Naive B cell (primary cell): ENCODE data around the gene ASPDH. TPM values are rescaled to one million over a fixed set of nuclear protein-coding genes. Genes with fewer than 3 reads are reported as not detected.
A peak's percentile ranks its signal among the peaks of the same experiment; 100 is the strongest.

ENCODE experiments used
- ATAC-seq, 2 donors: fragments of 150-1000 bp; cut with Tn5 transposase; 2 replicates each; pipeline ENCODE4 v1.10.0; 2021; ENCODE audit warnings: low read depth in 2 of 2, mild to moderate bottlenecking in 2 of 2, moderate library complexity in 2 of 2
- DNase-seq: peaks from one replicate; pipeline ENCODE4 v3.0.0; 2022
- H3K27ac Mint-ChIP-seq, 6 donors: one replicate each; pipeline ENCODE4 v1.8.0; 2020 to 2022; ENCODE audit warnings: mild to moderate bottlenecking in 6 of 6, mixed read lengths in 6 of 6, moderate library complexity in 5 of 6, inconsistent platforms in 2 of 6
- H3K27me3 Mint-ChIP-seq, 3 donors: one replicate each; pipeline ENCODE4 v1.8.0; 2021 to 2022; ENCODE audit warnings: mixed read lengths in 3 of 3, mild to moderate bottlenecking in 1 of 3
- H3K36me3 Mint-ChIP-seq, 2 donors: one replicate each; pipeline ENCODE4 v1.8.0; 2020 to 2022; ENCODE audit warnings: mixed read lengths in 2 of 2, inconsistent platforms in 1 of 2, mild to moderate bottlenecking in 1 of 2
- H3K4me1 Mint-ChIP-seq, 3 donors: one replicate each; pipeline ENCODE4 v1.8.0; 2020 to 2022; ENCODE audit warnings: mixed read lengths in 3 of 3, inconsistent platforms in 1 of 3, mild to moderate bottlenecking in 1 of 3, moderate library complexity in 1 of 3
- H3K4me3 Mint-ChIP-seq, 8 donors: one replicate each; pipeline ENCODE4 v1.8.0; 2020 to 2022; ENCODE audit warnings: mild to moderate bottlenecking in 8 of 8, mixed read lengths in 8 of 8, moderate library complexity in 8 of 8, inconsistent platforms in 2 of 8
- H3K9me3 Mint-ChIP-seq, 7 donors: one replicate each; pipeline ENCODE4 v1.8.0; 2020 to 2022; ENCODE audit warnings: mixed read lengths in 7 of 7, mild to moderate bottlenecking in 5 of 7, inconsistent platforms in 2 of 7, moderate library complexity in 1 of 7
- polyA plus RNA-seq, 6 donors: library from polyadenylated mRNA; unstranded; fragments of 300-500 nt; fragmentation: Illumina TruSeq; gene quantifications; one replicate each; pipeline ENCODE4 v1.2.3, GENCODE V29; 2021; ENCODE audit warnings: low read depth in 6 of 6

Gene ASPDH
- polyA plus RNA-seq, 6 donors from 2014 or later: not detected

GRCh38 chr19:50494186-50495019, 19.3 kb downstream of the ASPDH start:
- peak overlapping the region in 2 of 6 donors; percentile 72 to 81 for H3K27ac Mint-ChIP-seq

GRCh38 chr19:50493171-50493570, 20.5 kb downstream of the ASPDH start:
- Mint-ChIP-seq H3K27me3 (peaks cover 0 to 16% (median 4%) of the 10 kb centered on the region in 3 donors), H3K4me3 (no peak overlapping the region), H3K36me3 (peaks cover 0 to 18% of the 10 kb centered on the region in 2 donors), H3K27ac (no peak overlapping the region), H3K9me3 (no peaks in the 10 kb centered on the region), H3K4me1 (peaks cover 36 to 37% (median 36%) of the 10 kb centered on the region in 3 donors)
- DNase-seq: no peak
- ATAC-seq: no peak

More at GRCh38 chr19:50494186-50495019, 19.3 kb downstream of the ASPDH start:
- H3K27me3 Mint-ChIP-seq: peaks cover 0 to 16% (median 4%) of the 10 kb centered on the region in 3 donors
- H3K36me3 Mint-ChIP-seq: peaks cover 0 to 5% of the 10 kb centered on the region in 2 donors
- DNase-seq (no peak), ATAC-seq (no peak)
- no peak overlapping the region for H3K4me3 Mint-ChIP-seq
- H3K9me3 Mint-ChIP-seq: no peaks in the 10 kb centered on the region
- peaks cover 24 to 25% (median 25%) of the 10 kb centered on the region in 3 donors for H3K4me1 Mint-ChIP-seq

GRCh38 chr19:50492303-50493052, 21.2 kb downstream of the ASPDH start:
- peaks cover 39 to 44% (median 42%) of the 10 kb centered on the region in 3 donors for H3K4me1 Mint-ChIP-seq
- H3K4me3 Mint-ChIP-seq: peak overlapping the region in 1 of 8 donors; percentile 16
- no peaks in the 10 kb centered on the region for H3K9me3 Mint-ChIP-seq
- H3K36me3 Mint-ChIP-seq: peaks cover 0 to 18% of the 10 kb centered on the region in 2 donors
- no peak for DNase-seq
- peak; percentile 91 to 94 for ATAC-seq
- peaks cover 4 to 16% (median 5%) of the 10 kb centered on the region in 3 donors for H3K27me3 Mint-ChIP-seq
- H3K27ac Mint-ChIP-seq: peak overlapping the region in 3 of 6 donors; percentile 35 to 85 (median 77)

GRCh38 chr19:50490991-50491472, 22.7 kb downstream of the ASPDH start:
- Mint-ChIP-seq H3K27ac (peak overlapping the region in 4 of 6 donors; percentile 71 to 92 (median 80)), H3K4me1 (peaks cover 39 to 52% (median 51%) of the 10 kb centered on the region in 3 donors), H3K4me3 (peak overlapping the region in 1 of 8 donors; percentile 16), H3K36me3 (peaks cover 0 to 18% of the 10 kb centered on the region in 2 donors), H3K9me3 (no peaks in the 10 kb centered on the region), H3K27me3 (peaks cover 4 to 16% (median 7%) of the 10 kb centered on the region in 3 donors)
- ATAC-seq: no peak
- DNase-seq: no peak

GRCh38 chr19:50490411-50490811, 23.3 kb downstream of the ASPDH start:
- Mint-ChIP-seq H3K27ac (peak overlapping the region in 3 of 6 donors; percentile 37 to 77 (median 71)), H3K4me3 (no peak overlapping the region), H3K36me3 (peaks cover 0 to 18% of the 10 kb centered on the region in 2 donors), H3K27me3 (peaks cover 4 to 16% (median 7%) of the 10 kb centered on the region in 3 donors), H3K9me3 (no peaks in the 10 kb centered on the region), H3K4me1 (peaks cover 43 to 55% (median 51%) of the 10 kb centered on the region in 3 donors)
- no peak for DNase-seq
- no peak for ATAC-seq

GRCh38 chr19:50489461-50490011, 24.2 kb downstream of the ASPDH start:
- Mint-ChIP-seq H3K27ac (peak overlapping the region in 3 of 6 donors; percentile 12 to 70 (median 50)), H3K36me3 (peaks cover 0 to 18% of the 10 kb centered on the region in 2 donors), H3K9me3 (no peaks in the 10 kb centered on the region), H3K27me3 (peaks cover 4 to 16% (median 7%) of the 10 kb centered on the region in 3 donors), H3K4me3 (peak overlapping the region in 2 of 8 donors; percentile 63 to 69), H3K4me1 (peaks cover 46 to 59% (median 51%) of the 10 kb centered on the region in 3 donors)
- DNase-seq: no peak
- ATAC-seq: no peak

- peaks cover 46 to 59% (median 51%) of the 10 kb centered on the region in 3 donors for H3K4me1 Mint-ChIP-seq
- peak overlapping the region in 2 of 6 donors; percentile 12 to 33 for H3K27ac Mint-ChIP-seq
- no peak overlapping the region for H3K4me3 Mint-ChIP-seq
- peaks cover 0 to 18% of the 10 kb centered on the region in 2 donors for H3K36me3 Mint-ChIP-seq
- ATAC-seq (no peak), DNase-seq (no peak)
- peaks cover 4 to 16% (median 7%) of the 10 kb centered on the region in 3 donors for H3K27me3 Mint-ChIP-seq
- H3K9me3 Mint-ChIP-seq: no peaks in the 10 kb centered on the region
Measured at GRCh38 chr19:50488389-50489194, 25.1 kb downstream of the ASPDH start.

GRCh38 chr19:50486823-50487515, 26.7 kb downstream of the ASPDH start:
- Mint-ChIP-seq H3K36me3 (peaks cover 0 to 25% of the 10 kb centered on the region in 2 donors), H3K9me3 (no peaks in the 10 kb centered on the region), H3K27ac (peak overlapping the region in 3 of 6 donors; percentile 27 to 82 (median 62)), H3K4me3 (no peak overlapping the region), H3K27me3 (peaks cover 4 to 11% (median 7%) of the 10 kb centered on the region in 3 donors), H3K4me1 (peaks cover 40 to 54% (median 44%) of the 10 kb centered on the region in 3 donors)
- DNase-seq (peak; percentile 19), ATAC-seq (peak; percentile 50 to 64)

GRCh38 chr19:50485284-50485955, 28.3 kb downstream of the ASPDH start:
- ATAC-seq: no peak
- H3K4me1 Mint-ChIP-seq: peaks cover 28 to 48% (median 29%) of the 10 kb centered on the region in 3 donors

GRCh38 chr19:50482916-50483315, 30.8 kb downstream of the ASPDH start:
- Mint-ChIP-seq H3K4me1 (peaks cover 22 to 35% (median 24%) of the 10 kb centered on the region in 3 donors), H3K36me3 (peaks cover 0 to 21% of the 10 kb centered on the region in 2 donors), H3K27me3 (peaks cover 0 to 6% (median 0%) of the 10 kb centered on the region in 3 donors), H3K27ac (peak overlapping the region in 1 of 6 donors; percentile 16), H3K4me3 (peak overlapping the region in 2 of 8 donors; percentile 29 to 30), H3K9me3 (no peaks in the 10 kb centered on the region)
- no peak for ATAC-seq
- DNase-seq: no peak

More at GRCh38 chr19:50485284-50485955, 28.3 kb downstream of the ASPDH start:
- Mint-ChIP-seq H3K9me3 (no peaks in the 10 kb centered on the region), H3K4me3 (no peak overlapping the region), H3K36me3 (peaks cover 0 to 32% of the 10 kb centered on the region in 2 donors), H3K27ac (peak overlapping the region in 5 of 6 donors; percentile 44 to 86 (median 68)), H3K27me3 (peaks cover 0 to 7% (median 0%) of the 10 kb centered on the region in 3 donors)
- DNase-seq: no peak

- no peaks in the 10 kb centered on the region for H3K9me3 Mint-ChIP-seq
- H3K27ac Mint-ChIP-seq: peak overlapping the region in 4 of 6 donors; percentile 11 to 88 (median 66)
- H3K4me3 Mint-ChIP-seq: peak overlapping the region in 1 of 8 donors; percentile 30
- peaks cover 0 to under 1% (median 0%) of the 10 kb centered on the region in 3 donors for H3K27me3 Mint-ChIP-seq
- DNase-seq (no peak), ATAC-seq (no peak)
- H3K36me3 Mint-ChIP-seq: peaks cover 0 to 21% of the 10 kb centered on the region in 2 donors
- peaks cover 24 to 35% (median 24%) of the 10 kb centered on the region in 3 donors for H3K4me1 Mint-ChIP-seq
Measured at GRCh38 chr19:50482271-50482855, 31.4 kb downstream of the ASPDH start.
